ENCODE measurements around the gene JMJD1C.
"Not testable (repeated sequence)": the region's sequence is repeated elsewhere in the genome, so short reads cannot be mapped to it uniquely, and the experiment has no call there.

JMJD1C gene

GRCh38 chr10:63257778-63258177, 208.0 kb downstream of the JMJD1C start:
- no peak for DNase-seq (ENCODE audit: low spot score)

DNA sequence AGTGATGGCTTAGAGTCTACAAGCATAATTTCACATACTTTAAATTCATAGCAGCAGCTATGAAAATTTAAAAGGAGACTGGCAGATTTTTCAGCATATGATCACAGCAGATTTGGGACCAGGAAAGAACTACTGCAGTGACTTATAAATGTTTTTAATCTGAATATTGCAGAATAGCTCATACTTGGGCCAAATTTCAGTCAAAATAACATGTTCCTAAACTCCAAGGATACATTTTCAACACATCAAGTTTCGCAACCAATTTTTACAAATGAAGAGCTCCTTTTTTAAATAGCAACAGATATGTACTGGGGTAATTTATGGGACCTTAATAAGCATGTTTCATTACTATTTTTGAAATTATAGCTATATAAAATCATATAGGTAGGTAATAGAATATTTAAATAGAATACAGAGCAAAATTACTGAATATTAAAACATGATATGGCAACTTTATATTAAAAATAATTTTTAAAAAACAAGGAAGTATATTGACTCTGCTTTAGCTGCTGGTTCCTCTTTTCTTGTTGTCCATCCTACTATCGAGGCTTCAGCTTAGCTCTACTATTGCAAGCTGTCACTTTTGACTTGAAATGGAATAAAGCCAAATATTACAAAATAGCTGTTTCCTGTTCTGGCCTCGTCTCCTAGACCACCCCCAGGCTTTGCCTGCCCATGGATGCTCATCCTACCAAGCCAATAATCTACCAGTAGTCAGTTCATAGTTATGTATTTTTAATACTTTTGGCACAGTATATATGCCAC, 209.6 kb downstream of the JMJD1C start:
- DNase-seq (ENCODE audit: low spot score) = no peak

DNA sequence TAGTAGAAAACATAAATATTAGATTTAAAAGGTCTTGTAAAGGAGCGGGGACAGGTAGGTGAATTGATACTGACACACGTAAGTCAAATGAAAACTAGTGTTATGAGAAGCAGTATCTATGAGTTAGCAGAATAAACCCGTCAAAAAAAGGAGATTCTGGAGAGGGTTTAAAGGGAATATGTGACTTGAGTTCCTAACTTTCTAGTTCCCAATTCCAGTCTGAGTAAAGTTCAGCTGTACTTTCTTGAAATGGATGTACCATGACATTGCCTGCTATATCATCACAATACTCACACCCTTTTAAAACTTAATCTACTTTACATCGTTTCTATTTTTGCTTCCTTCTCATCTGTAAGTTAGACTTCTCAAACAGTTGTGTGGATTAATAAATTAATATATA, 210.5 kb downstream of the JMJD1C start:
- DNase-seq (ENCODE audit: low spot score) = no peak

DNA sequence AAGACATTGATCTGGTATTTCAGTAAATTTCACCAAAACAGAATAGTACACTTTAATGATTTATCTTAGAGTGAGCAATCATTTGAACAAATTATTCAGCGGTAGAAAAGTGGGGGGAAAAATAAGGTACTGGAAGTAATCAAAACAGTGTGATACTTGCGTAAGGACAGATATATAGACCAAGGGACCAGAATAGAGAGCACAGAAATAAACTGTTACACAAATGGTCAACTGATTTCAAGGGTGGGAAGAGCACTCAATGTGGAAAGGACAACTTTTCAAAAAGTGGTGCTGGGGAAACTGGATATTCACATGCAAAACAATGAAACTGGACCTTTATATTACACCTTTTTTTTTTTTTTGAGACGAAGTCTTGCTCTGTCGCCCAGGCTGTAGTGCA, 212.7 kb downstream of the JMJD1C start:
- no peak for DNase-seq (ENCODE audit: low spot score)

DNA sequence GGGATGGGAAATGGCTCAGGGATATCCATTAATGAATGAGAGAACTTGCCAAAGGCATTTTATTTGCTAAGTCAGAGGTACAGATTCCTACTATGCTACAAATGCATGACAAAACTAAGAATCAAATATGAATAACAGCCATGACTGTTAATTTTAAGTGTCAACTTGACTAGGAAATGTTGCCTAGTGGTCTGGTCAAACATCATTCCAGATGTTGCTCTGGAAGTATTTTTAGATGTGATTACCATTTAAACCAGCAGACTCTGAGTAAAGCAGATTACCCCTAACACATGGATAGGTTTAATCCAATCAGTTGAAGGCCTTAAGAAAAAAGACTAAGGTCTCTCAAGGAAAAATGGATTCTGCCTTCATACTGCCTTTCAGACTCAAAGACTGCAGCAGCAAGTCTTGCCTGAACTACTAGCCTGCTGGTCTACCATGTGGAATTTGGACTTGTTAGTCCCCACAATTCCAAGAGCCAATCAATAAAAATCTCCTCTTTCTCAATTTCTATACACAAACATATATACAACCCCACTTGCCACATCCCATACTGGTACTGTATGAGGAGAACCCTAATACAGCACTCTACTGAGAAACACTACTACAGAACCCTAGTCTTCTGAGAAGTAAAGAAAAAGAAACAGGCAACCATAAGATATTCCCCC, 213.5 kb downstream of the JMJD1C start:
- no peak for DNase-seq (ENCODE audit: low spot score)

DNA sequence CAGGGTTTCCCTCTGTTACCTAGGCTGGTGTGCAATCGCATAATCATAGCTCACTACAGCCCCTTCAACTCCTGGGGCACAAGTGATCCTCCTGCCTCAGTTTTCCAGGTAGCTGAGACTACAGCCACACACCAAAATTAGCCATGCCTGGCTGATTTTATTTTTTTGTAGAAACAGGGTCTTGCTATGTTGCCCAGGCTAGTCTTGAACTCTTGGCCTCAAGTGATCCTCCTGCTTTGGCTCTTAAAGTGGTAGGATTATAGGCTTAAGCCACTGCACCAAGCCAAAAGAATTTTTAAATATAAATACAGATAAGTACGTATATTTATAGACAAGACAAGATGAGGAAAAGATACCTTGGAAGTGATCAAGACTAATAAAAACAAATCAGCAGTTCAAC, 215.7 kb downstream of the JMJD1C start:
- DNase-seq (ENCODE audit: low spot score) = no peak

GRCh38 chr10:63247771-63248170, 218.0 kb downstream of the JMJD1C start:
- DNase-seq (ENCODE audit: low spot score) = no peak

DNA sequence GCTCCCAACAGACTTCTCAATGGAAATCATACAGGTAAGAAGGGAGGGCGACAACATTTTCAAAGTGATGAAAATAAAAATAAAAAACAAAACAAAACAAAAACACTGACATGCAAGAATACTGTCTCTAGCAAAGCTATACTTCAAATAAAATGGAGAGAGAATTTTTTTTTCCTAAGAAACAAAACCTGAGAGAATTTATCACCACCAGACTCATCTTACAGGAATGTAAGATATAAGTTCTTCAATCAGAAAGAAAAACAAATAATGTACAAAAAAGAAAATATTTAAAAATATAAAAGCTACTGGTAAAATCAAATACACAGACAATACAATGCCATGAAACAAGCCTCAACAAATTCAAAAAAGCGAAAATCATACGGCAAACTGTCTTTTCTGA, 219.4 kb downstream of the JMJD1C start:
- no peak for DNase-seq (ENCODE audit: low spot score)

GRCh38 chr10:63241841-63242281, 223.9 kb downstream of the JMJD1C start:
- no peak for DNase-seq (ENCODE audit: low spot score)

- DNase-seq (ENCODE audit: low spot score) = no peak
These were observed 225.0 kb downstream of the JMJD1C start for GRCh38 chr10:63240807-63241206.

GRCh38 chr10:63238501-63238900, 227.3 kb downstream of the JMJD1C start:
- no peak for DNase-seq (ENCODE audit: low spot score)

GRCh38 chr10:63237396-63237795, 228.4 kb downstream of the JMJD1C start:
- no peak for DNase-seq (ENCODE audit: low spot score)

DNA sequence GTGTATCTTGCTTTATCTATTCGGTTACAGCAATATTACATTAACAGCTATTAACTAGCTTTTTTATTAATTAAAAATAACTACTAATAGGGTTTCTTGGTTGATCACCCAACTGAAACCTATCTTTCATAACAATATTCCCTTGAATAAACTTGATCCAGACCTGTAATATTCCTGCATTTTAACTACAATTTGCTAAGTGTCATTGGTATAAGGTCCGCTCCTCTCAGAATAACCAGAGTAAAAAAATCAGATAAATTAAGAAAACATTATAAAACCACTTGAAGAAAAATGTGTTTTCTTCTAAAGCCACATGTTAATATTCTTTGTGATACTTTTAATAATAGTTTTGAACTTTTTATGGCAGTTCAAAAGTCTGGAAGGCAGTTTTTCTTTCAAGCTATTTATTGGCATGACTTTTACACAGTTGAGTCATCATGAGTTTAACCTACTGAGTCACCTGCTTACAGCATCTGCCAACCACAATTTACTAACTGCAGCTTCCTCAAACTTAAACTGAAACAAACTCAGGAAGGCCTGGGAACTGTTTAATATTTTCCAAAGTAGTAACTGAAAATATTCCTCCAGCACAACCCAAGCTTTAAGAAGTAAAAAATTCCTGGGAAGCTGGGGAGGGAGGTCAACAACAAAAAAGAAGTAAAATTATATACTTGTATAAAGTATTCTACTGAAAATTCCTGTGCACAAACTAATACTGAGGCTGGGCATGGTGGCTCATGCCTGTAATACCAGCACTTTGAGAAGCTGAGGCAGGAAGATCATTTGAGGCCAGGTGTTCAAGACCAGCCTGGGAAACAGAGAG, 229.5 kb downstream of the JMJD1C start:
- DNase-seq (ENCODE audit: low spot score) = peak; percentile 95

GRCh38 chr10:63235136-63235535, 230.6 kb downstream of the JMJD1C start:
- not testable (repeated sequence) for DNase-seq (ENCODE audit: low spot score)

DNA sequence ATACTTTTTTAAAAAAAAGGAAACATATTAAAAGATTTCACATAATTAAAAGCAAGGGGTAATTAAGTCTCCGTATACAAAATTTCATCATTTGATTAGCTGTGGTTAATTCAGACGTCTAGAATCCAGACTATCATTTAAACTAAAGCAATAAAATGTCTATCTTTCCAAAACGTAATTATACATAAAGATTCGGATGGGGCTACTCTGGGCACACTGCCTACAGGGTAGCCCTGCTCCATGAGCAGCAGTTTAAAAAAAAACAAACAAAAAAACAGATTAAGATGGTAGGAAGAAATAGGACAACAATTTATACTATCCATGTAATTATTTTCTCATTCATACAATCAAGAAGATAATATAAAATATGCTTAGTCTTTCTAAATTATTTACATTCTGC, 236.6 kb downstream of the JMJD1C start:
- no peak for DNase-seq (ENCODE audit: low spot score)

DNA sequence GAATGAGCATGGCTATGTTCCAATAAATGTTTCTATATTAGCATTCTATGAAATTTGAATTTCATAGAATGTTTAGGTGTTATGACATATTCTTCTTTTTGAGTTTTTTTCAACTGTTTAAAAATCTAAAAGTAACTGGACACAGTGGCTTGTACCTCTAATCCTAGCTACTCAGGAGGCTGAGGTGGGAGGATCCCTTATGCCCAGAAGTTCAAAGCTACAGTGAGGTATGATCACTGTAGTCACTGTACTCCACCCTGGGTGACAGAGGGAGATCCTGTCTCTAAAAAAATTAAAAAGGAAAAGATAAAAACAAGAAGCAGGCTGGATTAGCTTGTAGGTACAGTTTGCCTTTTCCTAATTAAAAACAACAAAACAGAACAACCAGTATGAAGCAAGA, 237.5 kb downstream of the JMJD1C start:
- DNase-seq (ENCODE audit: low spot score) = no peak

DNA sequence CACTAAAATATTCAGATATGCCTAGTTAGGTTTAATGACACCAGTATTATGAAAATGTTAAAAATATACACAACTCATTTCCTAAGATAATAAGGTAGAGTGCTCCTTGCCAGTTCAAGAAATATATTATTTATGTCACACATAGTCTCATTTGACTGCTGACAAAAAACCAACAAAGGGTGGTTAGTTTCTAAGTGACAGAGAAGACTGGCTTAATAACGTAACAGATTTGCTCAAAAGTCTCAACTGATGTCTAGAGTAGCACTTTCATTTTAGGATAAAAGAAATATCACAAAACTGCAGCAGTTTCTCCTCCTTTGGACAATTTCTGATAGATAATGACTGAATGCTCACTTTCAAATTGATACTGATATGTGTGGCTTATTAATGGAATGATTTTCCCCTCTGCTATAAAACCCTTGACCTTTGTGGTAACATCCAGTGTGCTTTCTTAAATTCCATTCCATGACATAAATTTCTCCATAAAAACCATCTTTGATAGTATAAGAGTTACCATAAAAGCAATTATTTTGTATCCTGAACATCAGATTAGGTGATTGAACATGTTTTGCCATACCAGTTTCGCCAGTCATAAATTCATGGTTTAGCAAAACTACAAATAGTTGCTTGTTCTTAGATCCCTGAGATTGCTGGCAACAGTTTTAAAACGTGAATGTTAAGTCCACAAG, 238.4 kb downstream of the JMJD1C start:
- DNase-seq (ENCODE audit: low spot score) = no peak

DNA sequence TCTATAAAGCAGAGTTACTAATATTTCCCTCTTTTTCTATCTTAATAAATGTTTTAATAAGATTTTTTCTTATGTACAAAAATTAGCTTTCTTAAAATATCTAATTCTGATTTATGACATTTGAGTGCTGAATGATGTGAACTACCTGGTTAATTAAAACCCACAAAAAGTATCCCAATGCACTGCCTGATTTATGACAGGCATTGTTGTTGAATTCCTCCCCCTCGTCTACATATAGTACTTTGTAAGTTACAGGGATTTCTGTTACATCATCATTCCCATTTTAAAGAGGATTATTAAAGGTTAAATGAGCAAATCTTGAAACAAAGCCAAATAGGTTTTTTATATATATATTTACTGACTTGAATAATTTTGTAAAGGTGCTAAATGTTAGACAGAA, 241.5 kb downstream of the JMJD1C start:
- no peak for DNase-seq (ENCODE audit: low spot score)

GRCh38 chr10:63221950-63222349, 243.8 kb downstream of the JMJD1C start:
- DNase-seq (ENCODE audit: low spot score) = no peak

GRCh38 chr10:63219749-63220148, 246.0 kb downstream of the JMJD1C start:
- no peak for DNase-seq (ENCODE audit: low spot score)

DNA sequence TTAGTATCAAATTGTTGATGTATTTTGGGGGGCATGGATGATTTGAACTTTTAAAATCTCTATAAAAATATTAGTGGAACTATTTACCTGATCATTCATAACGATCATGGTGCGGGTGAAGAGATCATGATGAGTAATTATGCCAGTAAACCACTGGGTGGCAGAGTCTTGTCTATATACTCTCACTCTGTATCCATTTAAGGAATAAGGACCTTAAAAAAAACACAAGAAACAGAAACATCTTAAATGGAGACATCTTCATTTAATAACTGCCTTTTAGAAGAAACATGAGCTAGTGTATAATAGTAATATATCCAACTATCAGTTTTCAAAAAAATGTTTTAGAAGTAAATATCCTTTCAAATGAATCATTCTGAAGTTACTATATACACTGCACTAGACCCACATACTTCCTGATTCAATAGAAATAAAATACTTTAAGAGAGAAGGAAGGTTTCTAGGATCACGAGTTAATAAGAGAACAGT, 248.6 kb downstream of the JMJD1C start:
- peak; percentile 75 for DNase-seq (ENCODE audit: low spot score)

GRCh38 chr10:63214571-63214970, 251.2 kb downstream of the JMJD1C start:
- DNase-seq (ENCODE audit: low spot score) = no peak
